Liver (tissue), 9 donors: ENCODE data around the gene ALPK3. TPM values are rescaled to one million over a fixed set of nuclear protein-coding genes. Genes with fewer than 3 reads are reported as not detected.

ENCODE experiments used
- DNase-seq: peaks from one replicate; pipeline ENCODE4 v3.0.0-alpha.2; 2017; ENCODE audit warnings: low spot score
- H3K27ac ChIP-seq, 2 donors: one replicate each; pipeline ENCODE4 v1.7.0; 2013; ENCODE audit warnings: inconsistent platforms in 2 of 2, low read length in 2 of 2, control low read depth in 1 of 2, low read depth in 1 of 2, mild to moderate bottlenecking in 1 of 2
- H3K27me3 ChIP-seq, 4 donors: one replicate each; pipeline versions ENCODE4 v1.6.1 to v1.7.0; 2013; ENCODE audit warnings: low read length in 3 of 4, inconsistent platforms in 1 of 4, mild to moderate bottlenecking in 1 of 4, moderate library complexity in 1 of 4; ENCODE audit not compliant: control insufficient read depth in 4 of 4, insufficient read depth in 4 of 4
- H3K36me3 ChIP-seq, 4 donors: one replicate each; pipeline versions ENCODE4 v1.6.1 to v1.7.0; 2013; ENCODE audit warnings: low read length in 3 of 4, mild to moderate bottlenecking in 3 of 4, low read depth in 1 of 4, moderate library complexity in 1 of 4; ENCODE audit not compliant: control insufficient read depth in 4 of 4, insufficient read depth in 3 of 4
- H3K4me1 ChIP-seq, 4 donors: one replicate each; pipeline versions ENCODE4 v1.6.1 to v1.7.0; 2013; ENCODE audit warnings: low read length in 3 of 4, mild to moderate bottlenecking in 3 of 4, moderate library complexity in 1 of 4; ENCODE audit not compliant: control insufficient read depth in 4 of 4, insufficient read depth in 4 of 4
- H3K4me3 ChIP-seq, 3 donors: one replicate each; pipeline versions ENCODE4 v1.6.1 to v1.7.0; 2013; ENCODE audit warnings: low read length in 3 of 3, control low read depth in 1 of 3, low read depth in 1 of 3, mild to moderate bottlenecking in 1 of 3
- H3K9ac ChIP-seq, 2 donors: one replicate each; pipeline ENCODE4 v1.7.0; 2013; ENCODE audit warnings: low read length in 2 of 2, mild to moderate bottlenecking in 2 of 2, moderate library complexity in 2 of 2, control low read depth in 1 of 2, low read depth in 1 of 2
- H3K9me3 ChIP-seq, 4 donors: one replicate each; pipeline versions ENCODE4 v1.6.1 to v1.7.0; 2013; ENCODE audit warnings: low read length in 3 of 4; ENCODE audit not compliant: control insufficient read depth in 4 of 4
- ATF3 ChIP-seq: IDR thresholded peaks from 2 replicates; pipeline ENCODE4 v1.6.1; 2016; ENCODE audit warnings: antibody characterized with exemption
- CTCF ChIP-seq: fragments of 150-350 bp; IDR thresholded peaks from 2 replicates; pipeline ENCODE4 v1.5.1; 2017; ENCODE audit warnings: improper control_type of control experiment, low read depth, low read length; ENCODE audit not compliant: missing input control
- FOXA2 ChIP-seq: IDR thresholded peaks from 2 replicates; pipeline ENCODE4 v1.6.1; 2016; ENCODE audit warnings: antibody characterized with exemption
- GABPA ChIP-seq, 2 donors: IDR thresholded peaks in 1 of 2; conservative IDR thresholded peaks in 1 of 2; 2 replicates each; pipeline ENCODE4 v1.6.1; 2016; ENCODE audit warnings: antibody characterized with exemption in 2 of 2, mild to moderate bottlenecking in 1 of 2, moderate library complexity in 1 of 2
- HNF4A ChIP-seq, 2 donors: conservative IDR thresholded peaks; 2 replicates each; pipeline ENCODE4 v1.6.1; 2016; ENCODE audit warnings: antibody characterized with exemption in 2 of 2, mild to moderate bottlenecking in 2 of 2
- HNF4G ChIP-seq: IDR thresholded peaks from 2 replicates; pipeline ENCODE4 v1.6.1; 2016; ENCODE audit warnings: antibody characterized with exemption
- JUND ChIP-seq, 2 donors: IDR thresholded peaks; 2 replicates each; pipeline ENCODE4 v1.6.1; 2016; ENCODE audit warnings: antibody characterized with exemption in 2 of 2
- NR2F2 ChIP-seq: IDR thresholded peaks from 2 replicates; pipeline ENCODE4 v1.6.1; 2016; ENCODE audit warnings: antibody characterized with exemption
- RAD21 ChIP-seq, 2 donors: IDR thresholded peaks; 2 replicates each; pipeline ENCODE4 v1.6.1; 2016; ENCODE audit warnings: antibody characterized with exemption in 2 of 2, mild to moderate bottlenecking in 2 of 2
- REST ChIP-seq: IDR thresholded peaks from 2 replicates; pipeline ENCODE4 v1.6.1; 2016; ENCODE audit warnings: antibody characterized with exemption, mild to moderate bottlenecking
- TAF1 ChIP-seq: conservative IDR thresholded peaks from 2 replicates; pipeline ENCODE4 v1.6.1; 2016; ENCODE audit warnings: antibody characterized with exemption, mild to moderate bottlenecking
- YY1 ChIP-seq: IDR thresholded peaks from 2 replicates; pipeline ENCODE4 v1.6.1; 2016; ENCODE audit warnings: antibody characterized with exemption, mild to moderate bottlenecking
- WGBS: extraction: QIAGEN DNeasy Blood & Tissue Kit; methylation state at CpG from one replicate; pipeline ENCODE4 v1.1.7; 2013; 5-methylcytosine and 5-hydroxymethylcytosine counted together
- polyA plus RNA-seq, 2 donors: library from polyadenylated mRNA; stranded (reverse) in 1 of 2; unstranded in 1 of 2; fragments of 200-250 nt in 1 of 2; fragments of >200 nt in 1 of 2; fragmentation: Nextera tagmentation in 1 of 2; extraction: Ambion mirVana in 1 of 2; gene quantifications; one replicate each; pipeline versions ENCODE4 v1.2.1 to v1.2.3, GENCODE V29; 2013 to 2015
- total RNA-seq, 2 donors: library from RNA; depleted of rRNA; stranded (reverse); fragments of >200 nt; gene quantifications; one replicate each; pipeline ENCODE4 v1.2.3, GENCODE V29; 2014
- donor health status: healthy.
- donor health status: healthy.
- donor health status: healthy.
- donor health status: healthy.
- donor health status: healthy.

ALPK3 gene
- total and polyA plus RNA-seq, 4 donors, result 0.96 to 10.0 (median 2.8) TPM

- Histone ChIP-seq H3K4me1 (peaks cover 12 to 27% (median 23%) of the 10 kb centered on the region in 4 donors), H3K27me3 (no peaks in the 10 kb centered on the region), H3K36me3 (peaks cover 0 to 39% (median 20%) of the 10 kb centered on the region in 4 donors), H3K9me3 (no peaks in the 10 kb centered on the region), H3K27ac (no peak overlapping the region), H3K4me3 (no peak overlapping the region), H3K9ac (no peak overlapping the region)
- WGBS, result 61% methylated on average over 4 of the region's 4 CpGs
- TF ChIP-seq CTCF, result no peak
- TF ChIP-seq RAD21 (IDR thresholded peaks at IDR 0.05), result no peak
- no peak for TF ChIP-seq TAF1
- TF ChIP-seq YY1, result peak; percentile 22
- DNase-seq, result no peak
Measured at GRCh38 chr15:84804005-84804900, 12.9 kb upstream of the ALPK3 start.

- 85% methylated on average over 1 of the region's 1 CpG for WGBS
- no peak overlapping the region for H3K27ac ChIP-seq
- TF ChIP-seq JUND (IDR thresholded peaks at IDR 0.05), result no peak
- H3K9me3 ChIP-seq, result no peaks in the 10 kb centered on the region
- DNase-seq, result no peak
- H3K9ac ChIP-seq, result no peak overlapping the region
- peaks cover 7 to 17% (median 13%) of the 10 kb centered on the region in 4 donors for H3K4me1 ChIP-seq
- H3K4me3 ChIP-seq, result no peak overlapping the region
- peaks cover 0 to 32% (median 17%) of the 10 kb centered on the region in 4 donors for H3K36me3 ChIP-seq
- H3K27me3 ChIP-seq, result no peaks in the 10 kb centered on the region
Measured at GRCh38 chr15:84805221-84805620, 11.9 kb upstream of the ALPK3 start.

- Histone ChIP-seq H3K36me3 (peaks cover 0 to 21% (median 12%) of the 10 kb centered on the region in 4 donors), H3K9me3 (no peaks in the 10 kb centered on the region), H3K27ac (no peak overlapping the region), H3K4me1 (peaks cover 0 to 3% (median 0%) of the 10 kb centered on the region in 4 donors), H3K27me3 (no peaks in the 10 kb centered on the region), H3K4me3 (no peak overlapping the region), H3K9ac (no peak overlapping the region)
- DNase-seq, result no peak
- TF ChIP-seq HNF4G (no peak), REST (no peak), FOXA2 (no peak), HNF4A (conservative IDR thresholded peaks at IDR 0.05) (no peak), NR2F2 (no peak), TAF1 (no peak), JUND (IDR thresholded peaks at IDR 0.05) (no peak), GABPA (IDR thresholded peaks at IDR 0.05 in 1 of 2, conservative IDR thresholded peaks at IDR 0.05 in 1 of 2) (no peak), ATF3 (no peak)
- 86% methylated on average over 3 of the region's 3 CpGs for WGBS
Measured at GRCh38 chr15:84807228-84807627, 9.9 kb upstream of the ALPK3 start.
